Activated B cell treated with CpG ODN at 0.5 μM for 24 hours (primary cell): ENCODE data around the gene NCKAP5. TPM values are rescaled to one million over a fixed set of nuclear protein-coding genes. Genes with fewer than 3 reads are reported as not detected.

Experiments used
- ATAC-seq: fragments of 200-7000 bp; cut with Tn5 transposase; one replicate; pipeline ENCODE4 v1.10.0; 2021; ENCODE audit warnings: low read depth, mild to moderate bottlenecking, moderate library complexity
- CTCF ChIA-PET: fragments of 350-600 bp; sonication (Branson Sonifier 250); formaldehyde crosslinking; loops from one replicate; lab custom pipeline; 2021; ENCODE audit warnings: antibody characterized with exemption; lab: Charles Lee
- POLR2A ChIA-PET: fragments of 350-600 bp; sonication (Branson Sonifier 250); formaldehyde crosslinking; loops from one replicate; lab custom pipeline; 2021; ENCODE audit warnings: antibody characterized with exemption; lab: Charles Lee
- DNase-seq: peaks from one replicate; pipeline ENCODE4 v3.0.0; 2022
- H3K27ac Mint-ChIP-seq: one replicate; pipeline ENCODE4 v1.8.0; 2020; ENCODE audit warnings: mixed read lengths
- H3K27me3 Mint-ChIP-seq: one replicate; pipeline ENCODE4 v1.8.0; 2021; ENCODE audit warnings: mixed read lengths
- H3K36me3 Mint-ChIP-seq: one replicate; pipeline ENCODE4 v1.8.0; 2021; ENCODE audit warnings: low read depth, mixed read lengths
- H3K4me1 Mint-ChIP-seq: one replicate; pipeline ENCODE4 v1.8.0; 2021; ENCODE audit warnings: mixed read lengths
- H3K4me3 Mint-ChIP-seq: one replicate; pipeline ENCODE4 v1.8.0; 2020; ENCODE audit warnings: mild to moderate bottlenecking, mixed read lengths
- H3K9me3 Mint-ChIP-seq: one replicate; pipeline ENCODE4 v1.8.0; 2020; ENCODE audit warnings: mixed read lengths
- CTCF ChIP-seq: fragments of 200-600 bp; IDR thresholded peaks from one replicate; pipeline ENCODE4 v1.8.0; 2022; ENCODE audit warnings: antibody characterized with exemption, mild to moderate bottlenecking
- intact Hi-C: fragments of 100-400 bp; cut with micrococcal nuclease; formaldehyde crosslinking; loops from one replicate; pipeline ENCODE4 v1.15.1; 2024
- total RNA-seq: library from RNA; stranded (reverse); gene quantifications from 2 replicates; pipeline ENCODE4 v1.2.3, GENCODE V29; 2022

The NCKAP5 gene
- total RNA-seq, 1 donor from 2014 or later: not detected

DNA sequence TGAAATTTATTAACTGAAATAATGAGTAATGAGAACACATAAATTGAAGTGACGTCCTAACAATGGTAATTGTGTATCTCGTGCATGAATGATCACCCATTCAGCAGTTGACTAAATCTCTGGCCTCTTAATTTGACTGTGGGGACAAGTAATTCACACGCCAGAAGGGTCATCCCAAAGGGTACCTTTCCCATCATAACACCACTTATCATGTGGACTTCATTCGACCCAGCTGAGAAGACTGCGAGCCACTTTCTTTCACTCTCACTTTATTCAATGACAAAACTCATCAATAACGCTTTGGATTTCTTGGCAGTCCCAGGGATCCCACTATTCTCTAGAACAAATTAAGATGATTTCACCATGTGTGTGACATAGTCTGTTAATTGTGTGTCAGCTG is 835.6 kb downstream of the NCKAP5 start:
- TF ChIP-seq CTCF: no peak
- Mint-ChIP-seq H3K4me1 (no peaks in the 10 kb centered on the region), H3K27ac (no peak overlapping the region), H3K27me3 (no peaks in the 10 kb centered on the region), H3K4me3 (no peak overlapping the region), H3K36me3 (no peaks in the 10 kb centered on the region), H3K9me3 (no peaks in the 10 kb centered on the region)
- intact Hi-C loops: no loop called here
- ChIA-PET CTCF (no interaction called here), POLR2A (no interaction called here)
- DNase-seq: no peak
- no peak for ATAC-seq

- no peak overlapping the region for H3K4me3 Mint-ChIP-seq
- H3K36me3 Mint-ChIP-seq: no peaks in the 10 kb centered on the region
- TF ChIP-seq CTCF: no peak
- DNase-seq (no peak), ATAC-seq (no peak)
- ChIA-PET POLR2A (no interaction called here), CTCF (no interaction called here)
- intact Hi-C loops: no loop called here
- H3K27ac Mint-ChIP-seq: no peak overlapping the region
- H3K4me1 Mint-ChIP-seq: no peaks in the 10 kb centered on the region
- no peaks in the 10 kb centered on the region for H3K9me3 Mint-ChIP-seq
- no peaks in the 10 kb centered on the region for H3K27me3 Mint-ChIP-seq
Measured at GRCh38 chr2:132731441-132731840, 836.8 kb downstream of the NCKAP5 start.

DNA sequence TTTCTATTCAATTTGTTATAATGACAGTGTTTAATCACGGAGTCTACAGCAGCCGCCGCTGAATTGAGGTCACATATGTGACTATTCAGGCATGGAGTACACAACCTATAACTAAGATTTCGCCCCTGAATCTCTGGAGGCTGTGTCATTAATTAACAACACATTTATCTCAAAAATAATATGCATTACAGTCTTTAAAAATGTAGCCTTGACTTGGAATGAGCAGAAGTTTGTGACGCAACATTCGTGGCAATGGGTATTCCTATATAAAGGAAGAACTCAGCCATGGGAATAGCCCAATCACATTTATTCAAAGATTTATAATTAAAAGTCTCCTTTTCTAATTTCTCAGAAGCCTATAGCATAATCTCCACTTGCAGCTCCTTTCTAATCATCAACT is 837.7 kb downstream of the NCKAP5 start:
- intact Hi-C loops: no loop called here
- no peaks in the 10 kb centered on the region for H3K9me3 Mint-ChIP-seq
- DNase-seq: no peak

DNA sequence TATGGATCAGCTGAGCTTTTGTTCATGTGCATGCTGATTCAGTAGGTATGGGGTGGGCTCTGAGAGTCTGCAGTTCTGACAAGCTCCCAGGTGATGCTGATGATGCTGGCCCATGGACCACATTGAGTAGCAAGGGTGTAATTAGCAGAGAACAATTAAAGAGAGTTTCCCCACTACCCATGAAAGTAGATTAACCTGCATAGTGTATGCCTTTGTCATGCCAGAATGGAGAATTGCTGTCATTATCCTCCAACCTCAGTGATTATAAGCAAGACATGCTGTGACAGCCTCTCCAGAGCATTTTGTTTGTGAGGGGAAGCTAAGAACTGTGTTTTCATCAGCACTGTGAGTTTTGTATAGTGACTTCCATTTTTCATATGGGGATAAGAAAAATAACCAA is 838.7 kb downstream of the NCKAP5 start:
- ATAC-seq (no peak), DNase-seq (no peak)
- CTCF ChIA-PET: no interaction called here
- Mint-ChIP-seq H3K4me1 (no peaks in the 10 kb centered on the region), H3K9me3 (no peaks in the 10 kb centered on the region), H3K27me3 (no peaks in the 10 kb centered on the region), H3K27ac (no peak overlapping the region), H3K36me3 (no peaks in the 10 kb centered on the region), H3K4me3 (no peak overlapping the region)
- POLR2A ChIA-PET: no interaction called here
- intact Hi-C loops: no loop called here
- no peak for TF ChIP-seq CTCF

More for the DNA sequence above, 837.7 kb downstream of the NCKAP5 start:
- Mint-ChIP-seq H3K36me3 (no peaks in the 10 kb centered on the region), H3K4me3 (no peak overlapping the region), H3K27me3 (no peaks in the 10 kb centered on the region), H3K4me1 (no peaks in the 10 kb centered on the region), H3K27ac (no peak overlapping the region)
- ATAC-seq: no peak
- no peak for TF ChIP-seq CTCF
- POLR2A ChIA-PET: no interaction called here
- CTCF ChIA-PET: no interaction called here

DNA sequence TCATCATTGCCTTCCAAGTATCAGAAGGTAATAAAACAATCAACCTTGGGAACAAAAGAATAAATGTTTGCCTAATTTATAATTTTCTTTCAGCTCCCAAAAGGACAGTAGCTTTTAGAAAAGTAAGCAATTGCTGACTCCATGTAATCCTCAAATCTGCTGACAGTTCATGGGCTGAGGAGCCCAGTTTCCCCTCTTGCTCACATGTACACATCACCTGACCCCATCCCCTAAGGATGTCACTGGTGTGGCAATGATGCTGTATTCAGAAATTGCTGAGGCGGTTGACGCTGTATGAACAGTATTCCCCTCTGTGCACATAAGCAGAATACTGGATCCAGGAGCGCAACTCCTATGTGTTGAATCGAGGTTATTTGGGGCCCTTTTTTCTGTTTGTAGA is 842.1 kb downstream of the NCKAP5 start:
- no peaks in the 10 kb centered on the region for H3K9me3 Mint-ChIP-seq
- H3K4me3 Mint-ChIP-seq: no peak overlapping the region
- ATAC-seq: no peak
- no peak for TF ChIP-seq CTCF
- no peak for DNase-seq
- no peaks in the 10 kb centered on the region for H3K4me1 Mint-ChIP-seq
- no peaks in the 10 kb centered on the region for H3K27me3 Mint-ChIP-seq
- POLR2A ChIA-PET: no interaction called here
- CTCF ChIA-PET: no interaction called here
- H3K27ac Mint-ChIP-seq: no peak overlapping the region
- H3K36me3 Mint-ChIP-seq: no peaks in the 10 kb centered on the region
- intact Hi-C loops: no loop called here
